NCI-H510A treated with DMSO at 0.1 percent for 48 hours (cell line): Measurements from ENCODE around the gene TECTB.

Source experiments
- DNase-seq: peaks from one replicate; lab custom pipeline; 2025; lab: John Stamatoyannopoulos, UW

TECTB gene

GRCh38 chr10:112347709-112348671, 64.8 kb downstream of the TECTB start:
- DNase-seq, result no peak

DNA sequence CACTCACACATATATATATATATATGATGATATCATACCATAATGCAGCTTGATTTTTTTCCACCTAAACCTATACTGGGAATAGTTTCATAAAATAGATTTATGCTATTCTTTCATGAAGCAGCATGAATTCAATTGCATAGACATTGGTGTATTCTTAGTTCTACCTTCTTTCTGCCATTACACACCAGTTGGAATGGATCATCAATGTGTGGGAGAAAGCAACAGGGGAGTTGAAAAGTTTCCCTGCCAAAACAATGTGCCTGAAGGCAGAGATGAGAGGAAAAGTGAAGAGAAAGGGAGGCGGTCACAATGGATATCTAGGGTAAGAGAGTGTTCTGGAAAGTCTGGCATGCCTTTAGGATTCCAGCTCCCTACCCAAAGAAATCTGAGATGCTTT, 65.6 kb downstream of the TECTB start:
- no peak for DNase-seq

DNA sequence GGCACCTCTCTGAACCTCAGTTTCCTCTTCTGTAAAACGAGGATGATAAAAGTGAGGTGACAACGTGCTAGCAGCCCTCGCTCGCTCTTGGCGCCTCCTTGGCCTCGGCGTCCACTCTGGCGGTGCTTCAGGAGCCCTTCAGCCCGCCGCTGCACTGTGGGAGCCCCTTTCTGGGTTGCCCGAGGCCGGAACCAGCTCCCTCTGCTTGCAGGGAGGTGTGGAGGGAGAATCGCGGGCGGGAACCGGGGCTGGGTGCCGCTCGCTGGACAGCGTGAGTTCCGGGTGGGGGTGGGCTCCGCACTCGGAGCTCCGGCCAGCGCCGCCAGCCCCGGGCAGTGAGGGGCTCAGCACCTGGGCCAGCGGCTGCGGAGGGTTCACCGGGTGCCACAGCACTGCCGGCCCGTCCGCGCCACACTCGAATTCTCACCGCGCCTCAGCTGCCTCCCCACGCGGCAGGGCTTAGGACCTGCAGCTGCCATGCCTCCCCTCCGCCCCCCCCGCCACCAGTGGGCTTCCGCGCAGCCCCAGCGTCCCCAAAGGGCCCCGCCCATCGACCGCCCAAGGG, 66.4 kb downstream of the TECTB start:
- DNase-seq, result no peak

GRCh38 chr10:112351146-112351545, 67.9 kb downstream of the TECTB start:
- no peak for DNase-seq

GRCh38 chr10:112352044-112352443, 68.8 kb downstream of the TECTB start:
- no peak for DNase-seq

GRCh38 chr10:112353046-112353445, 69.8 kb downstream of the TECTB start:
- no peak for DNase-seq
